GM19239 (cell line): ENCODE measurements around the gene SLC2A5.
A peak's percentile ranks its signal among the peaks of the same experiment; 100 is the strongest.

Experiments
- DNase-seq: peaks from one replicate; pipeline ENCODE4 v3.0.0; 2011; ENCODE audit warnings: low spot score; ENCODE audit not compliant: insufficient read length
- FAIRE-seq: peaks from 2 replicates; lab custom pipeline; 2011; peaks lifted over from hg19 to GRCh38; lab: Jason Lieb, UNC

SLC2A5 gene

GRCh38 chr1:9093581-9093980 is 24.1 kb upstream of the SLC2A5 start:
- no peak for FAIRE-seq

GRCh38 chr1:9093091-9093490 is 23.7 kb upstream of the SLC2A5 start:
- FAIRE-seq (no peak), DNase-seq (no peak)

More at GRCh38 chr1:9093581-9093980, 24.1 kb upstream of the SLC2A5 start:
- no peak for DNase-seq

- FAIRE-seq, result no peak
- DNase-seq, result no peak
Observed at GRCh38 chr1:9088807-9089206, 19.4 kb upstream of the SLC2A5 start.

GRCh38 chr1:9087411-9088125 is 18.1 kb upstream of the SLC2A5 start:
- DNase-seq, result no peak

GRCh38 chr1:9086796-9087195 is 17.4 kb upstream of the SLC2A5 start:
- FAIRE-seq (no peak), DNase-seq (no peak)

More at GRCh38 chr1:9087411-9088125, 18.1 kb upstream of the SLC2A5 start:
- no peak for FAIRE-seq

GRCh38 chr1:9086045-9086444 is 16.6 kb upstream of the SLC2A5 start:
- DNase-seq (no peak), FAIRE-seq (no peak)

- FAIRE-seq, result peak; percentile 33
- no peak for DNase-seq
Observed at GRCh38 chr1:9085306-9085940, 16.0 kb upstream of the SLC2A5 start.

- no peak for FAIRE-seq
- no peak for DNase-seq
Observed at GRCh38 chr1:9084906-9085305, 15.5 kb upstream of the SLC2A5 start.

- FAIRE-seq (peak; percentile 28), DNase-seq (no peak)
Observed at GRCh38 chr1:9081473-9081872, 12.0 kb upstream of the SLC2A5 start.

- FAIRE-seq, result no peak
- no peak for DNase-seq
Observed at GRCh38 chr1:9080705-9081291, 11.4 kb upstream of the SLC2A5 start.

- FAIRE-seq (peak; percentile 91), DNase-seq (no peak)
Observed at GRCh38 chr1:9079988-9080704, 10.7 kb upstream of the SLC2A5 start.

- FAIRE-seq (peak; percentile 71), DNase-seq (no peak)
Observed at GRCh38 chr1:9078752-9079500, 9.5 kb upstream of the SLC2A5 start.

GRCh38 chr1:9078015-9078751 is 8.7 kb upstream of the SLC2A5 start:
- DNase-seq, result no peak
- FAIRE-seq, result peak; percentile 98

GRCh38 chr1:9075022-9075421 is 5.6 kb upstream of the SLC2A5 start:
- peak; percentile 80 for FAIRE-seq
- DNase-seq, result no peak

GRCh38 chr1:9073143-9073542 is 3.7 kb upstream of the SLC2A5 start:
- DNase-seq (no peak), FAIRE-seq (no peak)

- FAIRE-seq (no peak), DNase-seq (no peak)
Observed at GRCh38 chr1:9071554-9072235, 2.3 kb upstream of the SLC2A5 start.

- DNase-seq (no peak), FAIRE-seq (no peak)
Observed at GRCh38 chr1:9070486-9070885, 1.1 kb upstream of the SLC2A5 start.

- FAIRE-seq, result no peak
- DNase-seq, result no peak
Observed at GRCh38 chr1:9068981-9069325, 482 bp downstream of the SLC2A5 start.
